Measurements from ENCODE around the gene COL11A2. TPM values are rescaled to one million over a fixed set of nuclear protein-coding genes. Genes with fewer than 3 reads are reported as not detected.

COL11A2 gene
- total and polyA plus RNA-seq, 2 of the 13 experiments (the other 11 are each of a cell fraction or from before 2014, with no cell fraction given): 0.55 TPM

GRCh38 chr6:33207552-33208090, 15.4 kb upstream of the COL11A2 start (continued):
- TF ChIP-seq, protein P1, sequence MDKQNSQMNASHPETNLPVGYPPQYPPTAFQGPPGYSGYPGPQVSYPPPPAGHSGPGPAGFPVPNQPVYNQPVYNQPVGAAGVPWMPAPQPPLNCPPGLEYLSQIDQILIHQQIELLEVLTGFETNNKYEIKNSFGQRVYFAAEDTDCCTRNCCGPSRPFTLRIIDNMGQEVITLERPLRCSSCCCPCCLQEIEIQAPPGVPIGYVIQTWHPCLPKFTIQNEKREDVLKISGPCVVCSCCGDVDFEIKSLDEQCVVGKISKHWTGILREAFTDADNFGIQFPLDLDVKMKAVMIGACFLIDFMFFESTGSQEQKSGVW (CRISPR knock-in tag; IDR thresholded peaks at IDR 0.05; ENCODE audit: borderline replicate concordance): no peak
- TF ChIP-seq ZNF20 (CRISPR knock-in tag; IDR thresholded peaks at IDR 0.05) (no peak), SMAD1 (CRISPR knock-in tag; IDR thresholded peaks at IDR 0.05; ENCODE audit: borderline replicate concordance, low read depth) (peak; percentile 54; the same call in 1 of the 2 replicates), ZSCAN22 (CRISPR knock-in tag; IDR thresholded peaks at IDR 0.05) (no peak), NR2F1 (CRISPR knock-in tag; IDR thresholded peaks at IDR 0.05) (no peak), TFAP4 (IDR thresholded peaks at IDR 0.05; ENCODE audit: borderline replicate concordance, low read depth) (no peak), UBTF (CRISPR knock-in tag; IDR thresholded peaks at IDR 0.05) (peak; percentile 38; the same call in 1 of the 2 replicates), KMT2A (CRISPR knock-in tag; IDR thresholded peaks at IDR 0.05) (no peak; the same call in 1 of the 2 replicates), NFYB (CRISPR knock-in tag; IDR thresholded peaks at IDR 0.05) (no peak), PHB2 (IDR thresholded peaks at IDR 0.05; ENCODE audit: partially characterized antibody) (no peak), ZNF646 (CRISPR knock-in tag; IDR thresholded peaks at IDR 0.05) (0 out of 2 replicates have a peak, but pooled peaks have one; percentile 52), ZNF441 (CRISPR knock-in tag; IDR thresholded peaks at IDR 0.05; ENCODE audit: borderline replicate concordance) (0 out of 2 replicates have a peak, but pooled peaks have one; percentile 5), ELK4 (CRISPR knock-in tag; IDR thresholded peaks at IDR 0.05; ENCODE audit: borderline replicate concordance) (no peak), ZNF766 (CRISPR knock-in tag; IDR thresholded peaks at IDR 0.05; ENCODE audit: borderline replicate concordance) (no peak), RXRB (CRISPR knock-in tag; IDR thresholded peaks at IDR 0.05; ENCODE audit: borderline replicate concordance) (no peak), MIER3 (CRISPR knock-in tag; IDR thresholded peaks at IDR 0.05; ENCODE audit: borderline replicate concordance) (no peak), REL (CRISPR knock-in tag; conservative IDR thresholded peaks at IDR 0.05) (no peak), ZNF460 (CRISPR knock-in tag; IDR thresholded peaks at IDR 0.05; ENCODE audit: borderline replicate concordance) (peak; percentile 45; the same call in 1 of the 2 replicates)
